Effector memory CD8-positive, alpha-beta T cell (primary cell): ENCODE measurements around the gene SPON1.
"Not testable (repeated sequence)": the region's sequence is repeated elsewhere in the genome, so short reads cannot be mapped to it uniquely, and the experiment has no call there.

Source experiments
- ATAC-seq: fragments of 150-1000 bp; cut with Tn5 transposase; replicated peaks from 2 replicates; pipeline ENCODE4 v1.10.0; 2021; ENCODE audit warnings: mild to moderate bottlenecking, moderate library complexity
- DNase-seq, 3 experiments: peaks; one replicate each; pipeline ENCODE4 v3.0.0; 2021
- H3K27ac Mint-ChIP-seq, 2 donors: one replicate each; pipeline ENCODE4 v1.8.0; 2022; ENCODE audit warnings: mild to moderate bottlenecking in 2 of 2, mixed read lengths in 2 of 2, moderate library complexity in 2 of 2
- H3K27me3 Mint-ChIP-seq, 2 donors: one replicate each; pipeline ENCODE4 v1.8.0; 2022; ENCODE audit warnings: mixed read lengths in 2 of 2
- H3K36me3 Mint-ChIP-seq: one replicate; pipeline ENCODE4 v1.8.0; 2022; ENCODE audit warnings: mild to moderate bottlenecking, moderate library complexity, mixed read lengths; ENCODE audit not compliant: insufficient read depth
- H3K4me1 Mint-ChIP-seq, 2 donors: one replicate each; pipeline ENCODE4 v1.8.0; 2022; ENCODE audit warnings: low read depth in 2 of 2, mixed read lengths in 2 of 2
- H3K4me3 Mint-ChIP-seq, 2 donors: one replicate each; pipeline ENCODE4 v1.8.0; 2022; ENCODE audit warnings: mild to moderate bottlenecking in 2 of 2, mixed read lengths in 2 of 2, moderate library complexity in 2 of 2
- H3K9me3 Mint-ChIP-seq, 2 donors: one replicate each; pipeline ENCODE4 v1.8.0; 2022; ENCODE audit warnings: mixed read lengths in 2 of 2

Gene SPON1

DNA sequence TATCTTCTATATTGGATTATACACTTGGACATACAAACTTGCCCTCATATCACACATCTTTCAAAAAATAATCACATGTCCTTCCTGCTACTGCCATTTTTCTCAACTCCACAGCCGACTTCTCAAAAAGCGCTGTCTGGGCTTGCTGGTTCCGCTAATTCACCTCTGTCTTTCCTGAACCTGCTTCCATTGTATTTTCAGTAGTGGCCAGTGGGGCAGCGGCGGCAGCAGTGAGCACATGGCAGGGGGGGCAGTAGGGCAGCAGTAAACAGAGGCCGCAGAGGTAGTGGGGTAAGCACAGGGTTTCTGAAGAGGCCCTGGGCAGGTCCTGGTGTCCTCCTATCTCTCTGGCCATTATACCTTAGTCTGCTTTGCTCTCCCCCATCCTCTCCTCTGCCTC is 270.1 kb downstream of the SPON1 start:
- H3K27ac Mint-ChIP-seq: no peak overlapping the region

DNA sequence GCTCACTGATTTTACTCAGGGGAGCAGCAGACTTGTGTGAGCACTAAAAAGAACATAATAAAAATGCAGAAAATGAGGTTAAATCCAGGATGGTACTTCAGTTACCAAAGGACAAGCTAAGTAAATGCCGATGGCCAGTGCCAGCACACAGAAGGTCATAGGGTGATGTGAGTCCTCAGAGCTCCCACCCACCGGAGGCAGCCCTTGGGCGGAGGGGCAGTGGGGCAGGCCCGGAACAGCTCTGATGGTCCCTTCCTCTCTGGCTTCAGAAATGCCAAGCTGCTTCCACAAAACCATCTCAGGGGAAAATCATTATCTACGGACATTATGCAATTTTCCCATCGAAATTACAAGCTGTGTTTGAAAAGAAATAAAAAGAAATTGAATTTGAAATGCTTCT is 271.9 kb downstream of the SPON1 start:
- Mint-ChIP-seq H3K36me3 (no peaks in the 10 kb centered on the region), H3K4me3 (no peak overlapping the region), H3K27ac (no peak overlapping the region), H3K27me3 (peaks cover 31 to 43% of the 10 kb centered on the region in 2 donors), H3K4me1 (peaks cover 0 to 14% of the 10 kb centered on the region in 2 donors), H3K9me3 (no peaks in the 10 kb centered on the region)
- no peak for ATAC-seq
- DNase-seq: no peak

More for the DNA sequence above, 270.1 kb downstream of the SPON1 start:
- Mint-ChIP-seq H3K4me3 (no peak overlapping the region), H3K9me3 (no peaks in the 10 kb centered on the region), H3K27me3 (peaks cover 31 to 38% of the 10 kb centered on the region in 2 donors), H3K36me3 (no peaks in the 10 kb centered on the region), H3K4me1 (peaks cover 0 to 11% of the 10 kb centered on the region in 2 donors)
- ATAC-seq (no peak), DNase-seq (no peak)

DNA sequence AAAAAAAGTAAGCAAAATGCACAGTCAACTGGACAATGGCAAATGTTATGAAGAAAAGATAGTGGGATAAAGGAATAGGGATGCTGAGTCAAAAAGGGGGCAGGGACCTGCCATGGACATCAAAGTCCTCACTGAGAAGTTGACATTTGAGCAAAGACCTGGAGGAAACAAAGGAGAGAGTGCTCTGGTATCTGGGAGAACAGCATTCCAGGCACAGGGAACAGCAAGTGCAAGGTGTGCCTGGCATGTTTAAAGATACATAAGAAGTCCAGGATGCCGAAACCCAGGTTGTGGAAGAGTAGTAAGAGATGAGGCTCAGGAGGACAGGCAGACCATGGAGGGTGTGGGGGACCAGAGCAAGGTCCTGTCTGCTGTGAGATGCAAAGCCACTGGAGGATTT is 273.2 kb downstream of the SPON1 start:
- H3K27me3 Mint-ChIP-seq: peaks cover 31 to 43% of the 10 kb centered on the region in 2 donors
- peak overlapping the region in 1 of 2 donors; percentile 2 for H3K27ac Mint-ChIP-seq
- peaks cover 0 to 14% of the 10 kb centered on the region in 2 donors for H3K4me1 Mint-ChIP-seq
- no peak overlapping the region for H3K4me3 Mint-ChIP-seq
- DNase-seq (no peak), ATAC-seq (no peak)
- H3K9me3 Mint-ChIP-seq: no peaks in the 10 kb centered on the region
- no peaks in the 10 kb centered on the region for H3K36me3 Mint-ChIP-seq

DNA sequence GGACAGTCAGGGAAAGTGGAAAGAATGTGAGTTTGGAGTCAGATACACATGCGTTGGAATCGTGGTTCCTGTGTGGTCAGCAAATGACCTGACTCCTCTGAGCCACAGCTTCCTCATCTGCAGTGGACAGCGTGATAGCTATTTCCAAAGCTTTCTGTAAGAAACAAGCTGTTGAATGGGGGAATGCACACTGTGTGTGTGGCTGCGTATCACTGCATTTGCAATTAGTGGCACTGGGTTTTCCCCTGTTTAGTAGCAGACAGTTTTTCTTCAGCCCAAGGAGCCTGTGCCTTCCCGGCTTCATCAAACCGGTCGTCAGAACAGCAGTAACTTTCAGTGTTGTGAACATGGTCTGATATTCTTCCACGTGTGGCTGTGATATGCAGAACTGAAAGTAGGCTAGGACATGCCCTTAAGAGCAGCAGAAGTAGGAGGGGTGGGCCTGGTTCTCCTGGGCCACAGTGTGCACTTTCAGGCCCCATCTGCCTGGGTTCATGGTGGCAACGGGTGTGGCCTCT is 275.0 kb downstream of the SPON1 start:
- H3K4me3 Mint-ChIP-seq: no peak overlapping the region
- ATAC-seq (peak; percentile 64), DNase-seq (no peak)
- H3K36me3 Mint-ChIP-seq: no peaks in the 10 kb centered on the region
- no peaks in the 10 kb centered on the region for H3K9me3 Mint-ChIP-seq
- peaks cover 0 to 14% of the 10 kb centered on the region in 2 donors for H3K4me1 Mint-ChIP-seq
- peaks cover 24 to 31% of the 10 kb centered on the region in 2 donors for H3K27me3 Mint-ChIP-seq
- H3K27ac Mint-ChIP-seq: no peak overlapping the region

DNA sequence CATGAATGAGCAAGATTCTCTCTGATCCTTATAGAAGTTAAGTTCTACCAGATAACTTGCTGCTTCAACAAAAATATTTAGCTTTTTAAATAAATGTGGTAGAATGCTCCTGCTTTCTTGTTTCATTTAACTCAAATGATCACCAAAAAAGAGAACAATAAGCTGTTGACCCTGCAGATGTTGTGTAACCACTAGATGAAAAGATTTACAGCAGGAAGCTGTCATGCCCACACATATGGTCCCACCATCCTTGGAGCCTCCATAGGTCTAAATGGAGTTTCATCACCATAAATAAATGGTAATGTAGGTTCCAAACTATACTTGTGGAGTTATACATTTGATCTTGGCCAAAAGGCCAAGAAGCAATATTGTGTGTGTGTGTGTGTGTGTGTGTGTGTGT is 277.7 kb downstream of the SPON1 start:
- no peaks in the 10 kb centered on the region for H3K9me3 Mint-ChIP-seq
- ATAC-seq: no peak
- no peak overlapping the region for H3K4me3 Mint-ChIP-seq
- H3K27ac Mint-ChIP-seq: no peak overlapping the region
- H3K27me3 Mint-ChIP-seq: peaks cover 10 to 19% of the 10 kb centered on the region in 2 donors
- H3K36me3 Mint-ChIP-seq: no peaks in the 10 kb centered on the region
- DNase-seq: no peak
- H3K4me1 Mint-ChIP-seq: peaks cover 0 to 12% of the 10 kb centered on the region in 2 donors

DNA sequence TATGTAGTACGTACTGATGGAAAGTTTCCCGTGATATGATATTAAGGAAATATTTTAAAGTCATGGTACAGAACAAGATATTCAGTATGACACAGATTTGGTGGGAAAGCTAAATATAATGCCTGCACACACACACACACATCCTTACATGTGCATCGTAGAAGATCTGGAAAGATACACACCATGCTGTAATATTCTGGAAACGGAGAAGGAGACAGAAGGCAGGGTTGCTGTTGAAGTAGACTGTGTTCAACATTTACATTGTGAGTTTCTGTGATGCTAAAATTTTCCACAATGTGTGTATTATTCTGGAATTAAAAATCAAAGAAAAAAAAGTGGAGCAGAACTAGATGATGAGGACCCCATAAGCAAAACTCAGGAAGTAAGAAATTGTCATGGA is 278.4 kb downstream of the SPON1 start:
- Mint-ChIP-seq H3K36me3 (no peaks in the 10 kb centered on the region), H3K27ac (peak overlapping the region in 1 of 2 donors; percentile 29), H3K27me3 (peaks cover 3 to 11% of the 10 kb centered on the region in 2 donors), H3K4me3 (no peak overlapping the region), H3K4me1 (peaks cover 0 to 10% of the 10 kb centered on the region in 2 donors), H3K9me3 (no peaks in the 10 kb centered on the region)
- ATAC-seq: no peak
- DNase-seq: no peak

DNA sequence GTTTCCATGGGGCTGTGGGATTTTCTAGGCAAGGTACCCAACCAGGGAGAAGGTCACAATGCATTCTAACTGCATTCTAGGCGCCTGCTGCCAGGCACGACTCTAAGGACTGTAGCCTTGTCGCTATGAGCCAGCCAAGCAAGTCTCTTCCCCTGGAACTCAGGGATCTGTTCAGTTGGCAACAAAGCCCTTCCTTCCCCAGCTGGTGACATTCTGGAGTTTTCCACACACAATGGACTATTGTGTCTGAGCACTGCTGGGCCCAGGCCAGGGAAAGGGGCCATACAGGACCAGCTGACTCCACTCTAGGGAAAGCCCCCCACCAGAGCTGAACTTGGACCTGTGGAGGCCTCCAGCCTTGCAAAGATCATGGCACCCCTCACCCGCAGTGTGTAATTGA is 279.7 kb downstream of the SPON1 start:
- no peaks in the 10 kb centered on the region for H3K36me3 Mint-ChIP-seq
- H3K27ac Mint-ChIP-seq: peak overlapping the region in 1 of 2 donors; percentile 27
- H3K27me3 Mint-ChIP-seq: peaks cover 0 to 5% of the 10 kb centered on the region in 2 donors
- peaks cover 0 to 3% of the 10 kb centered on the region in 2 donors for H3K4me1 Mint-ChIP-seq
- no peak for ATAC-seq
- no peaks in the 10 kb centered on the region for H3K9me3 Mint-ChIP-seq
- H3K4me3 Mint-ChIP-seq: no peak overlapping the region
- DNase-seq: no peak

DNA sequence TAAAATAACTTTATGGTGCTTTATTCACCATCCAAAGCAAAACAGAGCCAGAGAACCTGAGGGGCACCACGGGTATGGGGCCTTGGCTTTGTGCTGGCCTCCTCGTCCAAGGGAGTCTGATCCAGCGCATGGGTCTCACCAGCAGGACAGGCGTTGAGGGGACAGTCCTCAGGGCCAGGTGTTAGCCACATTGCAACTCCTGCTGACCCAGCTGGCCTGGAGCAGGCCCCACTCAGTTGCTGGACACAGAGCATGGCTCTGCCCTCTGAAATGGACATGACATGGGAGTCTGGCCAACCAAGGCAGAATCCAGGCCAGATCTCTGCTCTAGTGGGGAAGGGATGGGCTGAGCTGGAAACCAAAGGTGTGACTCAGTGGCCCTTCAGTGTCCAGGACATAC is 280.2 kb downstream of the SPON1 start:
- DNase-seq: no peak
- no peak for ATAC-seq

DNA sequence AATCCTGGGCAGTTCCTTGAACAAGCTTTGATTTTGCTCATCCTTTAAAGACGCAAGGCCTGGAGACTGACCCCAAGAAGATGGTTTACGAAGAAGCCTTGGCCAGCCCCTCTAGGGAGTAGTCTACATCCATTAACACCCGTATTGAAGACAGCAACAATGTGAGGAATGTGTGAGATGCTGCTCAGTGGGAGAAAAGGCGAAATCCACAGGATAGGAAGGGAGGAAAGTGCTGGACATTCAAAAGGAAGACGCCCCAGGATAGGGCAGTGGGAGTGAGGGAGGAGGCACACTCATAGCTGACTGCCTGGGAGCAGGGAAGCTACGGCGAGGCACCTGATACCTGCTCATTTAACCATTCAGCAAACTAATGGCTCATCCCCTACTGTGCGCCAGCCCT is 282.4 kb downstream of the SPON1 start:
- no peak overlapping the region for H3K27ac Mint-ChIP-seq
- DNase-seq (no peak), ATAC-seq (no peak)
- no peak overlapping the region for H3K4me3 Mint-ChIP-seq
- peaks cover 8 to 18% of the 10 kb centered on the region in 2 donors for H3K4me1 Mint-ChIP-seq
- no peaks in the 10 kb centered on the region for H3K36me3 Mint-ChIP-seq
- H3K9me3 Mint-ChIP-seq: no peaks in the 10 kb centered on the region
- H3K27me3 Mint-ChIP-seq: peaks cover 0 to 6% of the 10 kb centered on the region in 2 donors

More for the DNA sequence above, 280.2 kb downstream of the SPON1 start:
- peaks cover 0 to 8% of the 10 kb centered on the region in 2 donors for H3K4me1 Mint-ChIP-seq
- H3K4me3 Mint-ChIP-seq: no peak overlapping the region
- H3K27me3 Mint-ChIP-seq: peaks cover 0 to 7% of the 10 kb centered on the region in 2 donors
- H3K36me3 Mint-ChIP-seq: no peaks in the 10 kb centered on the region
- H3K27ac Mint-ChIP-seq: peak overlapping the region in 1 of 2 donors; percentile 27
- no peaks in the 10 kb centered on the region for H3K9me3 Mint-ChIP-seq

DNA sequence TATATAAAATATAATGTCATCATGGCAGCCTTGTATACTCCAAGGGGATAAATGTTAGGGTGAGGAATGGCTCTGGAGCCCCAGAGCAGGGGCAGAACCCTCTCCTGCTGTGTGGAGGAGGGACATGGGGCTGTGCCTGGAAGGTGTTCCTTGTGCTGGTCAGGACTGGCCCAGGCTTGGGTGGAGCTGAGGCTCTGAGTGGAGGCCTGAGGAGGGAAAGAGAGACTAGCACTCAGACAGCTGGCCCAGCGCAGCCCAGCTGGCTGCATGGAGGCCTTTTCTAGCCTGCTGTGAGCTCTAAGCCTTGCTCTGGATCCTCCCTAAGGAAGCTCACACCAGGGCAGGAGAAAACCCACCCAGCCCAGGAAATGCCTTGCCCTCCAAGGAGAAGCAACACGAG is 282.9 kb downstream of the SPON1 start:
- no peak overlapping the region for H3K27ac Mint-ChIP-seq
- H3K36me3 Mint-ChIP-seq: peaks cover 2% of the 10 kb centered on the region
- H3K4me1 Mint-ChIP-seq: peaks cover 8 to 18% of the 10 kb centered on the region in 2 donors
- DNase-seq (no peak), ATAC-seq (no peak)
- H3K9me3 Mint-ChIP-seq: no peaks in the 10 kb centered on the region
- H3K4me3 Mint-ChIP-seq: no peak overlapping the region
- peaks cover 0 to 9% of the 10 kb centered on the region in 2 donors for H3K27me3 Mint-ChIP-seq

DNA sequence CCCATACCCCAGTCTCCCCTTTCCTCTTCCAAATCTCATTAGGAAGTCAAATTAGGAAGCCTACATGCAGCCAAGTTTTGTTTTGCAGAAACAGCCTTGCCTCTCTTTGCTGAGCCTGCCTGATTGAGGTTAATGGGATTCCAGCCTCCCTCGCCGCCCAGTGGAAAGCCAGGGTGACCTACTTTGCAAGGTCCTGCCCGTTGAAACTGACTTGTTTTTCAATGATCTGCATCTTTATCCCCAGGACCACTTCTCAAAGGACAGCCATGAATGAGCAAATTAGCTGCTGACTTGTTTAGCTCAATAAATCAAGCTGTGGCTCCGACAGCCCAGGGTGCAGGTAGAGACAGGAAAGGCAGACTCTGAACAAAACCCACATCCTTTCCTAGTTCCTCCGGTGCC is 286.1 kb downstream of the SPON1 start:
- H3K27ac Mint-ChIP-seq: peak overlapping the region in 1 of 2 donors; percentile 9
- H3K4me3 Mint-ChIP-seq: peak overlapping the region; percentile 65 to 78
- ATAC-seq (peak; percentile 63), DNase-seq (no peak)
- peaks cover 0 to 27% of the 10 kb centered on the region in 2 donors for H3K27me3 Mint-ChIP-seq
- peaks cover 8 to 18% of the 10 kb centered on the region in 2 donors for H3K4me1 Mint-ChIP-seq
- peaks cover 2% of the 10 kb centered on the region for H3K36me3 Mint-ChIP-seq
- H3K9me3 Mint-ChIP-seq: no peaks in the 10 kb centered on the region

DNA sequence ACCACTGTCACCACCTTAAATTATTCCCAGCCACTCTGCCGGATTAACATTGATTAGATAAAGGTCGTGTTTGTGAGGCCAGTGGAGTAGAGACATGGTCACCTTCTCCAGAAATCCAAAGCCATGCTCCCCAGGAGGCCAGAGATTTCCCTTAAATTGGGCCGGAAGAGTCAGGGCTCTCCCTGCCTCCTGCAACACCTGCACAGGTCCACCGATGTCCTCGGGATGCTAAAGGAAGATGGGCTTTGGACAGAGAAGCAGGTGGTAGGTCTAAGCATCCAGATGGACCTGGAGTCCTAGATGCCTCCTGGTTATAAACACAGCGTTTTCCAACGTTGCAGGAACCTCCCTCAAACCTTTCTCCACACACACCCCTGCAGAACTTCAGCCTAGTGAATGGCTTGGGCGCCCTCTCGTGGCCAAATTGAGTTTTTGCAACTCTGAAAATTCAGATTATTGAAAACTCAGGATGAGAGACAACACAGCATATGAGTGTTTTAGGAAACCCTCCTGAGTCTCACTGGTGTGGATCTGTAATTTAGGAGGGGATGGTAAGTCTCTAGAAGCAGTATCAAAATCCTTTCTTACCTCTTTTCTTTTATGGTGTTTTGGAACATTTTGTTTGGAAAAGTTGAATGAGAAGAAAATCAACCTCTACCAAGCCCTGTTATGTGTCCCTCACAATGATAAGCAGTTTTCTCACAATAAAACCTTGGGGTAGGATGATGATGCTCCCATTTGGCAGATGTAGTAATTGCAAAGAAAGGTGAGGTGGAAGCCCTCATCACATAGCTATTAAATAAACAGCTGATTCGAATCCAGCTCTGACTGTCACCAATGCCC is 286.8 kb downstream of the SPON1 start:
- Mint-ChIP-seq H3K27ac (peak overlapping the region in 1 of 2 donors; percentile 9), H3K36me3 (peaks cover 2% of the 10 kb centered on the region), H3K4me3 (peak overlapping the region; percentile 65 to 78), H3K4me1 (peaks cover 8 to 18% of the 10 kb centered on the region in 2 donors), H3K9me3 (no peaks in the 10 kb centered on the region), H3K27me3 (peaks cover 0 to 33% of the 10 kb centered on the region in 2 donors)
- ATAC-seq (peak; percentile 76), DNase-seq (peak; percentile 64 to 69 (median 67))

DNA sequence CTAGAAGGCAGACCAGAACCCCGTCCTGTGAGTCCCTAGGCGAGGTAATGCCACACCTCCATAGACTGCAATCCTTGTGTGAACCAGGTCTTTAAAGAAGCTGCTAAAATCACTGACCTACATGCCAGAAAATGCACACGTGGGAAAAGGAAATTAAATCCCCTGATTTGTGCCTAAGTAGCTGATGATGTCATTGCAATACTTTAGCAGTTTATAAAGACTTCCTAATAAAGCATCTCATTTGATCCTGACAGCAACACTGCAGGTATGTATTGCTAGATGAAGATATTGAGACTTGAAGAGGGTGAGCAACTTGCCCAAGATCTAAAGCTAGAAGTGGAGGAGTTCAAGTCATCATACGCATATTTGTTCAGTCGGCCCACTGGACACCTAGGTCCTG is 289.2 kb downstream of the SPON1 start:
- peaks cover 0 to 33% of the 10 kb centered on the region in 2 donors for H3K27me3 Mint-ChIP-seq
- no peak for ATAC-seq

DNA sequence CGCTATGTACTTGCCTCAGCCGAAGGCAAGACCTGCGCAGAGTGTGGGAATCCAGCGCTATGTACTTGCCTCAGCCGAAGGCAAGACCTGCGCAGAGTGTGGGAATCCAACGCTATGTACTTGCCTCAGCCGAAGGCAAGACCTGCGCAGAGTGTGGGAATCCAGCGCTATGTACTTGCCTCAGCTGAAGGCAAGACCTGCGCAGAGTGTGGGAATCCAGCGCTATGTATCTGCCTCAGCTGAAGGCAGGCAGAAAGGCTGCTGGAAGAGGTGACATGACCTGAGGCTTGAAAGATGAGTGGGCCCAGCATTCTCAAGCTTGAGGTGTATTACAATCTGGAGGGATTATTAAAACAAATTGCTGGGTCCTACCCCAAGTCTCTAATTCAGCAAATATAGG is 290.0 kb downstream of the SPON1 start:
- DNase-seq, H3K9me3 Mint-ChIP-seq: not testable (repeated sequence)
- H3K27me3 Mint-ChIP-seq: peaks cover 0 to 33% of the 10 kb centered on the region in 2 donors

More for the DNA sequence above, 289.2 kb downstream of the SPON1 start:
- DNase-seq: no peak
- H3K4me3 Mint-ChIP-seq: no peak overlapping the region
- no peak overlapping the region for H3K27ac Mint-ChIP-seq
- peaks cover 12% of the 10 kb centered on the region for H3K36me3 Mint-ChIP-seq
- no peaks in the 10 kb centered on the region for H3K9me3 Mint-ChIP-seq
- H3K4me1 Mint-ChIP-seq: peaks cover 8 to 18% of the 10 kb centered on the region in 2 donors

More for the DNA sequence above, 290.0 kb downstream of the SPON1 start:
- H3K36me3 Mint-ChIP-seq: peaks cover 12% of the 10 kb centered on the region
- not testable (repeated sequence) for H3K4me3 Mint-ChIP-seq, H3K27ac Mint-ChIP-seq, ATAC-seq
- H3K4me1 Mint-ChIP-seq: peaks cover 8 to 15% of the 10 kb centered on the region in 2 donors
